ENCODE results near the gene TRAPPC10.
"Not testable (repeated sequence)": the region's sequence is repeated elsewhere in the genome, so short reads cannot be mapped to it uniquely, and the experiment has no call there.

GRCh38 chr21:44144784-44145602 is 132.9 kb downstream of the TRAPPC10 start:
- not testable (repeated sequence) for TF ChIP-seq EZH2 (IDR thresholded peaks at IDR 0.05); POLR2AphosphoS5 (IDR thresholded peaks at IDR 0.05; ENCODE audit: borderline replicate concordance, low read depth, low read length); FOXP2 (optimal IDR thresholded peaks at IDR 0.05; ENCODE audit: control extremely low read depth, extremely low read length, insufficient read depth)
